Calu3 (cell line): Measurements from ENCODE around the gene UBA52. TPM values are rescaled to one million over a fixed set of nuclear protein-coding genes. Genes with fewer than 3 reads are reported as not detected.

ENCODE experiments used
- BruUV-seq: library from RNA; stranded (reverse); fragments of 400-500 nt; replicated peaks from 2 replicates; lab custom pipeline; 2021; lab: Mats Ljungman, UMichigan
- CTCF ChIA-PET: fragments of 300-600 bp; sonication (Branson Sonifier 250); formaldehyde crosslinking; loops from one replicate; lab custom pipeline; 2022; ENCODE audit warnings: antibody characterized with exemption; lab: Charles Lee
- DNase-seq: peaks from one replicate; pipeline ENCODE4 v3.0.0; 2022
- H3K27ac Mint-ChIP-seq: one replicate; pipeline ENCODE4 v1.8.0; 2022; ENCODE audit warnings: mixed read lengths; ENCODE audit not compliant: unreplicated experiment
- H3K27me3 Mint-ChIP-seq: one replicate; pipeline ENCODE4 v1.8.0; 2022; ENCODE audit warnings: mixed read lengths; ENCODE audit not compliant: unreplicated experiment
- H3K36me3 Mint-ChIP-seq: one replicate; pipeline ENCODE4 v1.8.0; 2022; ENCODE audit warnings: mild to moderate bottlenecking, moderate library complexity, mixed read lengths; ENCODE audit not compliant: insufficient read depth, unreplicated experiment
- H3K4me1 Mint-ChIP-seq: one replicate; pipeline ENCODE4 v1.8.0; 2022; ENCODE audit warnings: mild to moderate bottlenecking, low read depth, mixed read lengths; ENCODE audit not compliant: unreplicated experiment
- H3K4me3 Mint-ChIP-seq: one replicate; pipeline ENCODE4 v1.8.0; 2022; ENCODE audit warnings: mild to moderate bottlenecking, low read depth, moderate library complexity, mixed read lengths; ENCODE audit not compliant: unreplicated experiment
- H3K9me3 Mint-ChIP-seq: one replicate; pipeline ENCODE4 v1.8.0; 2022; ENCODE audit warnings: low read depth, mixed read lengths; ENCODE audit not compliant: unreplicated experiment
- CTCF ChIP-seq: fragments of 200-600 bp; IDR thresholded peaks from one replicate; pipeline ENCODE4 v1.8.0; 2022; ENCODE audit warnings: antibody characterized with exemption; ENCODE audit not compliant: unreplicated experiment
- intact Hi-C: fragments of 100-400 bp; cut with micrococcal nuclease; formaldehyde crosslinking; loops from one replicate; pipeline ENCODE4 v1.10.0; 2022; ENCODE audit not compliant: unreplicated experiment
- total RNA-seq: library from RNA; stranded (reverse); gene quantifications from 2 replicates; pipeline ENCODE4 v1.2.3, GENCODE V29; 2022

Gene UBA52
- total RNA-seq, 1 experiment from 2014 or later: 627 TPM

GRCh38 chr19:18608805-18609716 is 37.4 kb downstream of the UBA52 start:
- no peak overlapping the region for H3K27ac Mint-ChIP-seq
- peaks cover 82% of the 10 kb centered on the region for H3K27me3 Mint-ChIP-seq
- H3K9me3 Mint-ChIP-seq: no peaks in the 10 kb centered on the region
- CTCF ChIA-PET: no interaction called here
- no peak for TF ChIP-seq CTCF
- BruUV-seq: no TSS peak
- peaks cover 7% of the 10 kb centered on the region for H3K4me1 Mint-ChIP-seq
- H3K4me3 Mint-ChIP-seq: no peak overlapping the region
- peaks cover 9% of the 10 kb centered on the region for H3K36me3 Mint-ChIP-seq
- intact Hi-C loops: no loop called here
- DNase-seq: no peak

- H3K4me3 Mint-ChIP-seq: no peak overlapping the region
- peaks cover 85% of the 10 kb centered on the region for H3K27me3 Mint-ChIP-seq
- H3K36me3 Mint-ChIP-seq: peaks cover 9% of the 10 kb centered on the region
- no peak for DNase-seq
- CTCF ChIA-PET: no interaction called here
- intact Hi-C loops: no loop called here
- H3K4me1 Mint-ChIP-seq: peaks cover 7% of the 10 kb centered on the region
- TF ChIP-seq CTCF: no peak
- BruUV-seq: no TSS peak
- H3K9me3 Mint-ChIP-seq: no peaks in the 10 kb centered on the region
- no peak overlapping the region for H3K27ac Mint-ChIP-seq
Measured at GRCh38 chr19:18609717-18610051, 38.0 kb downstream of the UBA52 start.

- no peak overlapping the region for H3K4me3 Mint-ChIP-seq
- BruUV-seq: no TSS peak
Measured at GRCh38 chr19:18610245-18610555, 38.5 kb downstream of the UBA52 start.

GRCh38 chr19:18610556-18611326 is 39.1 kb downstream of the UBA52 start:
- no peak for TF ChIP-seq CTCF
- H3K4me3 Mint-ChIP-seq: peak overlapping the region; percentile 31
- CTCF ChIA-PET: no interaction called here

More at GRCh38 chr19:18610245-18610555, 38.5 kb downstream of the UBA52 start:
- Mint-ChIP-seq H3K27ac (no peak overlapping the region), H3K27me3 (peaks cover 85% of the 10 kb centered on the region), H3K4me1 (peaks cover 7% of the 10 kb centered on the region), H3K9me3 (no peaks in the 10 kb centered on the region), H3K36me3 (peaks cover 9% of the 10 kb centered on the region)
- CTCF ChIA-PET: no interaction called here
- intact Hi-C loops: no loop called here
- DNase-seq: no peak
- TF ChIP-seq CTCF: no peak

More at GRCh38 chr19:18610556-18611326, 39.1 kb downstream of the UBA52 start:
- Mint-ChIP-seq H3K9me3 (no peaks in the 10 kb centered on the region), H3K4me1 (peaks cover 7% of the 10 kb centered on the region), H3K27ac (no peak overlapping the region), H3K36me3 (peaks cover 9% of the 10 kb centered on the region), H3K27me3 (peaks cover 85% of the 10 kb centered on the region)
- BruUV-seq: no TSS peak
- DNase-seq: no peak
- intact Hi-C loops: no loop called here
